Left forelimb (tissue), 1 donor: ENCODE measurements around the gene DNASE1.
"Not testable (repeated sequence)": the region's sequence is repeated elsewhere in the genome, so short reads cannot be mapped to it uniquely, and the experiment has no call there.

Experiments
- DNase-seq: peaks from one replicate; pipeline ENCODE4 v3.0.0-alpha.2; 2018; ENCODE audit warnings: low spot score

The DNASE1 gene

GRCh38 chr16:3640632-3641501, 13.6 kb upstream of the DNASE1 start:
- no peak for DNase-seq

GRCh38 chr16:3641801-3642396, 12.6 kb upstream of the DNASE1 start:
- no peak for DNase-seq

GRCh38 chr16:3642397-3643094, 11.9 kb upstream of the DNASE1 start:
- no peak for DNase-seq

GRCh38 chr16:3643095-3643730, 11.3 kb upstream of the DNASE1 start:
- DNase-seq, result no peak

- no peak for DNase-seq
Observed at GRCh38 chr16:3645108-3645503, 9.4 kb upstream of the DNASE1 start.

- no peak for DNase-seq
Observed at GRCh38 chr16:3645504-3646347, 8.8 kb upstream of the DNASE1 start.

GRCh38 chr16:3646348-3646920, 8.1 kb upstream of the DNASE1 start:
- DNase-seq, result no peak

- DNase-seq, result no peak
Observed at GRCh38 chr16:3650631-3651265, 3.7 kb upstream of the DNASE1 start.

- DNase-seq, result no peak
Observed at GRCh38 chr16:3651461-3652372, 2.8 kb upstream of the DNASE1 start.

GRCh38 chr16:3652373-3653195, 1.9 kb upstream of the DNASE1 start:
- DNase-seq, result no peak

GRCh38 chr16:3655030-3655395, 522 bp downstream of the DNASE1 start:
- DNase-seq, result peak; percentile 59

- no peak for DNase-seq
Observed at GRCh38 chr16:3655396-3656159, 1.1 kb downstream of the DNASE1 start.

- DNase-seq, result not testable (repeated sequence)
Observed at GRCh38 chr16:3656160-3656490, 1.6 kb downstream of the DNASE1 start.

GRCh38 chr16:3656491-3657468, 2.3 kb downstream of the DNASE1 start:
- peak; percentile 57 for DNase-seq

GRCh38 chr16:3659251-3659650, 4.8 kb downstream of the DNASE1 start:
- no peak for DNase-seq

GRCh38 chr16:3661311-3661710, 6.8 kb downstream of the DNASE1 start:
- no peak for DNase-seq

GRCh38 chr16:3661922-3662321, 7.4 kb downstream of the DNASE1 start:
- no peak for DNase-seq
